Muscle of back (tissue), 11 donors: ENCODE data around the gene UBAC2. TPM values are rescaled to one million over a fixed set of nuclear protein-coding genes. Genes with fewer than 3 reads are reported as not detected.

Experiments used
- DNase-seq, 3 donors: peaks; one replicate each; pipeline versions ENCODE4 v3.0.0 to v3.0.0-alpha.2; 2013
- polyA plus RNA-seq, 10 donors: library from polyadenylated mRNA; unstranded; fragments of 120-200 nt; gene quantifications; one replicate each; pipeline ENCODE4 v1.2.1, GENCODE V29; 2013; ENCODE audit not compliant: insufficient read length in 10 of 10

UBAC2 gene
- polyA plus RNA-seq, 10 donors, result 70.5 to 93.7 (median 80.4) TPM

DNA sequence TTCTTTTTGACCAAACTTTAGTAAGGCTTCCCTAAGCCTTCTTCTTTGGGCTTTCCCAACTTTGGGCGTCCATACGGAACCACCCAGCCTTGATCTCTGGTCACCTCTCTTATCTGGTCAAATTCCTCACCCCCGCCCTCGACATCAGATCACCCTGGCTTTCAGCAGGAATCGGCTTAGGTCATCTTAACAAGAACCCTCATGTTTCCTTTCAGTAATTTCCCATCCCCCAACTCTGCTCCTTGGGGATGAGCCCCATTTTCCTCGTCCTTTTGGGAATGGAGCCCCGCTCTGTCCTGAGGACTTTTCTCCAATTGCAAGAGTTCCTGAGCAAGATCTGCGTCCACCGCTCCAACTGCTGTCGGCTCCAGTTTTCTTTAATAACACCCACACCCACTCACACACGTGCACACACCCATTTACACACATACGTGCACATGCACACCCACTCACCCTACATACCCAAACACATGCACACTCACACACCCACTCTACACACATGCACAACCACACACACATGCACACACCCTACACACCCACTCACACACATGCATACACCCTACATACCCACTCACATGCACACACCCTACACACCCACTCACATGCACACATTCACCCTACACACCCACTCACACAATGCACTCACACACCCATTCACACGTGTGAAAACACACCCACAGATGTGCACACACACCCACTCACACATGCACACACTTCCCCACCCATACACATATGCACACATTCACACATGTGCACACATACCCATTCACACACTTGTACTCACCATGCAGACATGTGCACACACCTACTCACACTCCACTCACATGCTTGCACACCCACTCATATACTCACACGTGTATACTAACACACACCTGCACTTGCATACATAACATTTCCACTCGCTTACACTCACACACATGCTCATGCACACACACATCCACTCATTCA is 213.7 kb downstream of the UBAC2 start:
- no peak for DNase-seq

GRCh38 chr13:99415014-99415650 is 214.5 kb downstream of the UBAC2 start:
- no peak for DNase-seq

- no peak for DNase-seq
Measured at GRCh38 chr13:99415851-99416331, 215.2 kb downstream of the UBAC2 start.

DNA sequence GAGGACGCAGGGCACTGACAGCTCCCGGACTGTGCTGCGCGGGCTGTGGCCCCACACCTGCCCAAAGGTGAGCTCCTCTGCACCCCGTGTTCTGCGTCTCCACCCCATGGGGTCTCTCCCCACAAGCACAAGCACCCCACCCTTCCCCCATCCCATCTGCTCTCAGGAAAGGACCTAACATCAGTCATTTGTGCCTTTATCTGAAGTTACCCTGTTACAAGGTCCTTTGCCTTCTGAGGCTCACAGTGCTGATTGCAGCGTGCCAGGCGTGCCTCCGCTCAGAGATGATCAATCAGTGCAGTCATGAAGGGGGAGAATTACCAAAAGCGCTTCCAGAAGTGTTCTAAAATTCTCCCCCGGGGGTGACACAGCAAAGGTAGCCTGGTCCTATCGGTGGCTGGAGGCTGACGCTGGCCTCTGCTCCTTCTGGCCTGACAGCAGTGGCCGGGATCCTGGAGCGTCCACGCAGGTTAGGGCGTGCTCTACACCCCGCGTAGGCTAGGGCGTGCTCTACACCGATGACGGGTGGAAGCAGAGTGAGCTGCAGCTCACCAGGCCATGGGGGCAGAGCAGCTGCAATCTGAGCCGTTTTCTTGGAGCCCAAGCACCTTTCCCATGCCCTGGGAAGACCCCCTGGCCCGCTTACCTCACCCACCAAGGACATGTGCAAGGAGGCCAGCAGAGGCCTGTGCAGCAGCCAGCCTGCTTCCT is 215.9 kb downstream of the UBAC2 start:
- DNase-seq, result no peak

DNA sequence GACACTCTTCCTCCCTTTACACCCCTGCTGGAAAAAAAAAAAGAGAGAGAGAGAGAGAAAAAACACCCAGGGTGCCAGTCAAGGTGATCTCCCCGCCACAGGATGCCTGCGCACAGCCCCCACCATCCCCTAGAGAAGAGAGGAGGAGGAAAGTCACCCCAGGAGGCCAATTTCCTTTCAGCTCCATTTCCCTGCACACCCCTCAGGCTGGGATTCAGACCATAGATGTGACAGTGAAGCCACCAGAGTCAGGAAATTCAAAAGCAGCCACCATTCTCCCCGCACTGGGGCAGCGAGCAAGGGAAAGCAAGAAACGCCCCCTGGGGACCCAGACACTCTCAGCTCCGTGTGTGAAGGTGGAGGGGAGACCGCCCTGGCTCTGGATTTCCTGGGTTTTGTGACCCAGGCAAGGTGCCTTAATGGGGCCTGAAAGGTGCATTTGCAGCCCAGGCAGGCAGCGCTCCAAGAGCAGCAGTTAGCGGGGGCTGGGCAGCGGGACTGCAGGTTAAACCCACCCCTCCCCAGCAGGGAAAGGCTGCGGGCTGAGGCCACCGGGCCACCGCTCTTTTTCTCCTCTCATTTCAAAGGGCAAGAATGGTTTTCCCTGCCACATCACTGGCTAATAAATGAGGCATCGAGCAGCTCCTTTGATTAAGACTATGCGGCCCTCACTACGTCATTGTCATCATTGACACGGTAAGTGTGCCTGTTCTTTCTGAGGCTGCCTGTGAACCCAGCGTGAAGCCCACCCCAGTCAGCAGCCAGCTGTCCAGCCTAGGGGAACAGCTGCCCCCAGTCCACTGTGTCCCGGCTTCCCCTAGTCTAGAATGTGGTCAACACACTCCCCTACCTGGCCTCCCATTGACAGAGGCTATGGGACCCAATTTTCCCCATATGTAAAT is 216.8 kb downstream of the UBAC2 start:
- no peak for DNase-seq

- no peak for DNase-seq
Measured at GRCh38 chr13:99418103-99418842, 217.6 kb downstream of the UBAC2 start.

DNA sequence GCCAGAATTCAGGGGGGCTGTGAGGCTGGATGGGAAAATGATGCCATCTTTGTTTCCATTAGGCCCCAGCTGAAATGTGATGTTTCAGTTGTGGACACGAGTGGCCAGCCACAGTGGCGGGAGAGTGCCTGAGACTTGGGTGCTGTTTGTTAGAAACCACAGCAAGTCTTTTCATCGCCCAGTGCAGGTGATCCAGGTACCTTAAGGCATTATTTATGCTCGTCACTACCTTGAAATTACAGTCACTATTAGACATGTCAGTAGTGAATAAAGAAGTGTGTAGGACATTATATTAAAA is 218.1 kb downstream of the UBAC2 start:
- no peak for DNase-seq

GRCh38 chr13:99419591-99420243 is 219.1 kb downstream of the UBAC2 start:
- DNase-seq, result no peak

GRCh38 chr13:99421271-99421670 is 220.6 kb downstream of the UBAC2 start:
- DNase-seq, result no peak

GRCh38 chr13:99421758-99422585 is 221.3 kb downstream of the UBAC2 start:
- no peak for DNase-seq

DNA sequence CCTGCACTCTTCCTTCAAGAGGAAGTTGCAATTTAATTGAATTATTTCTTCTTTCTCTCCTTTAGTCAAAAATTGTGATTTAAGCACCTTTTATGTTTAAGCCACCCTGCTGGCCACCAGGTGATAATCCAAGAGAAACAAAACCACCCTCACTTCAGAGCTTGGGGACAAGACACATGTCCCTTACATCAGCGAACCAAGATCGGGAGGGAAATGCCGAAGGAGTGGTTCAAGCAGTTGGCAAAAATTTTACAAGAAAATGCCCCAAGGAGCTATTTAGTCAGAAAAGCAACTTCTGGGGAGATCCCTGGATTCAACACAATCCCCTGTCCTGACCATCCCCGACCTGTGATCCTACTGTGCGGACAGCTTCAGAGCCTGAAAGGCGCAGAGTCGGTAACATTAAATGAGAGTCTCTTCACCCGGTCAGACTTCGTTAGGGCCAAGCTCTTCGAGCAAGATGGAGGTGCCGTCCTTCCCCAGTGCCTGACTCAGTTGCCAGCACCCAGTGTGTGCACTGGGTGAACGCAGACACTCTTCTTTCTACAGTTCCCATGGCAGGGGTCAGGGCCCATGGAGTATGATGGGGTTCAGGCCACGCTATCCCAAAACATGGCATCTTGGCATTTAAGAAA is 222.0 kb downstream of the UBAC2 start:
- no peak for DNase-seq

GRCh38 chr13:99425485-99426341 is 225.1 kb downstream of the UBAC2 start:
- peak in 1 of 3 donors; percentile 29 for DNase-seq

DNA sequence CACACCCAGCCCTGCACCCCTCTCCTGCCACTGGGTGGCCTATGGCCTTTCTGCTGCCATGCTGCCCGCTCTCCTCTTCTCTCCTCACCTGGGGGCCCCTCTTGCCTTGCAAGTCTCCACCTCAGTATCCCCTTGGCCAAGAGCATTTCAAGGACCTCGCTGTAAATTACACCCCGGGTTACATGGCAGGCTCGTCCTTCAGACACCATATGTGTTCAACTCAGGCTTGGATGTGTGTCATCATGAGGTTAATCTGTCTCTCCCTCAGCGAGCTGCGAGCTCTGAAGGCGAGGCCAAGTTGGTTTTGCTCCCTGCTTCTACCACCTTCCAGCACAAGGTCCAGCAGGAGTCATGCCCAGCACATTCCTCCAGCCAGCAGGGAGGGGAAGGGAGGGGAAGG is 225.8 kb downstream of the UBAC2 start:
- DNase-seq, result no peak

GRCh38 chr13:99429670-99430069 is 229.0 kb downstream of the UBAC2 start:
- no peak for DNase-seq

- no peak for DNase-seq
Measured at GRCh38 chr13:99431927-99432608, 231.4 kb downstream of the UBAC2 start.

DNA sequence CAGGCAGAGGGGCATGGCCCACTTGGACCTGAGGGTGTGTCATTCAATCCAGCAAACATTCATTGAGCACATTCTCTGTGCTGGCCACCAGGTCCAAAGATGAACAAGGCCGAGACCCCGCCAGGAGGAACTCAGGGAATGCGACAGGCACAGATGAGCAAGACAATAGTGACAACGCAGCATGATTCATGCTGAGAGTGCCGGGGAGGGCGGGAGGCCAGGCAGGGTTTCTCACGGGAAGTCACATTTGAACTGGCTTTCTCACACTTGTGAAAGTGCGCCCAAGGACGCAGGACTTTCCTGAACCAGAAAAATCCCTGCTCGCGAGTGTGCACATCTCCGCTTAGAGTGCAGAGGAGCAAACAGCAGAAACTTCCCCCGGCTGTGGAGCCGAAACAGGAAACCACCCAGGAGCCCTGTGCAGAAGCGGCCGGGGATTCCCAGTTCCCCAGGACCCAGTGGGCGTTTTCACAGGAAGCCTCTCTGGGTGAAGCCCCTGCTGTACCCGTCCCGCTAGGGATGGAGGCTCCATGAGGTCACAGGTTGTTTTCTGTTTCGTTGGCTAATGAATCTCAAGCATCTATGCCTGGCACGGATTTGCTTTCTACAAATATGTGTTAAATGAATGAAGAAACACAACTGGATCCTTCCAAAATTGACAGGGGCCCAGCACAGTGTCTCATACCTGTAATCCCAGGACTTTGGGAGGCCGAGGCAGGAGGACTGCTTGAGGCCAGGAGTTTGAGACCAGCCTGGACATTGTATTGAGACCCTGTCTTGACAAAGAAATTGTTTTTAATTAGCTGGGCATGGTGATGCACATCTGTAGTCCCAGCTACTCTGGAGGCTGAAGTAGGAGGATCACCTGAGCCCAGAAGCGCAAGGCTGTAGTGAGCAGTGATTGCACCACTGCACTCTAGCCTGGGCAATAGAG is 232.2 kb downstream of the UBAC2 start:
- peak; percentile 36 to 63 (median 48) for DNase-seq
